Hepatocyte (in vitro differentiated cells): ENCODE data around the gene TIGD3. TPM values are rescaled to one million over a fixed set of nuclear protein-coding genes. Genes with fewer than 3 reads are reported as not detected.

Experiments used
- DNase-seq: peaks from one replicate; pipeline ENCODE4 v3.0.0-alpha.2; 2016; ENCODE audit warnings: low spot score
- H2AFZ ChIP-seq: fragments of 200-600 bp; sonication (generic); 2 replicates; pipeline ENCODE4 v1.6.0; 2016; ENCODE audit warnings: antibody characterized with exemption, mild to moderate bottlenecking
- H3K27ac ChIP-seq: fragments of 200-600 bp; sonication (generic); 2 replicates; pipeline ENCODE4 v1.5.1; 2016; ENCODE audit warnings: mild to moderate bottlenecking
- H3K27me3 ChIP-seq: fragments of 200-600 bp; sonication (generic); 2 replicates; pipeline ENCODE4 v1.6.1; 2016
- H3K36me3 ChIP-seq: fragments of 200-600 bp; sonication (generic); replicated peaks from 2 replicates; pipeline ENCODE4 v1.5.1; 2016; ENCODE audit warnings: low read depth; ENCODE audit not compliant: insufficient read depth
- H3K4me1 ChIP-seq: fragments of 200-600 bp; sonication (generic); 2 replicates; pipeline ENCODE4 v1.5.1; 2016; ENCODE audit warnings: mild to moderate bottlenecking, moderate library complexity; ENCODE audit not compliant: insufficient read depth
- H3K4me2 ChIP-seq: fragments of 200-600 bp; sonication (generic); 2 replicates; pipeline ENCODE4 v1.6.0; 2016
- H3K4me3 ChIP-seq: fragments of 200-600 bp; sonication (generic); 2 replicates; pipeline ENCODE4 v1.5.1; 2016; ENCODE audit warnings: mild to moderate bottlenecking
- H3K79me2 ChIP-seq: fragments of 200-600 bp; sonication (generic); 2 replicates; pipeline ENCODE4 v1.6.0; 2017; ENCODE audit warnings: mild to moderate bottlenecking
- H3K9me2 ChIP-seq: fragments of 200-600 bp; sonication (generic); replicated peaks from 2 replicates; pipeline ENCODE4 v1.6.0; 2017; ENCODE audit warnings: mild to moderate bottlenecking; ENCODE audit not compliant: insufficient read depth
- H3K9me3 ChIP-seq: fragments of 200-600 bp; sonication (generic); 2 replicates; pipeline ENCODE4 v1.5.1; 2016; ENCODE audit warnings: low read depth, mild to moderate bottlenecking
- H4K20me1 ChIP-seq: fragments of 200-600 bp; sonication (generic); 2 replicates; pipeline ENCODE4 v1.6.0; 2016; ENCODE audit warnings: mild to moderate bottlenecking; ENCODE audit not compliant: insufficient read depth, poor library complexity, severe bottlenecking
- EZH2 ChIP-seq: fragments of 200-600 bp; sonication (generic); IDR thresholded peaks from 2 replicates; pipeline ENCODE4 v1.6.1; 2016; ENCODE audit warnings: antibody characterized with exemption, mild to moderate bottlenecking, borderline replicate concordance
- EZH2phosphoT487 ChIP-seq: fragments of 200-600 bp; sonication (generic); IDR thresholded peaks from one replicate; pipeline ENCODE4 v1.6.1; 2018; ENCODE audit warnings: antibody characterized with exemption, mild to moderate bottlenecking, low read depth, moderate library complexity; ENCODE audit not compliant: unreplicated experiment, severe bottlenecking
- WGBS: methylation state at CpG from one replicate; pipeline ENCODE4 v1.1.6; 2016; ENCODE audit warnings: low lambda C conversion rate; ENCODE audit errors: missing lambda C conversion rate; 5-methylcytosine and 5-hydroxymethylcytosine counted together
- polyA plus RNA-seq: library from polyadenylated mRNA; unstranded; fragments of >200 nt; fragmentation: Nextera tagmentation; extraction: Ambion mirVana; gene quantifications from 2 replicates; pipeline ENCODE4 v1.2.1, GENCODE V29; 2016
- total RNA-seq: library from RNA; depleted of rRNA; stranded (reverse); fragments of >200 nt; gene quantifications from 2 replicates; pipeline ENCODE4 v1.2.3, GENCODE V29; 2014
- TF ChIP-seq, protein P1 (sequence below): fragments of 200-600 bp; sonication (generic); IDR thresholded peaks from 2 replicates; pipeline ENCODE4 v1.5.1; 2016; ENCODE audit warnings: antibody characterized with exemption, mild to moderate bottlenecking; ENCODE audit not compliant: poor library complexity

TIGD3 gene
- total and polyA plus RNA-seq, 2 experiments from 2014 or later, result 1.7 to 2.0 TPM

GRCh38 chr11:65382804-65383368 is 28.3 kb downstream of the TIGD3 start:
- H2AFZ ChIP-seq, result no peak overlapping the region
- no peaks in the 10 kb centered on the region for H4K20me1 ChIP-seq
- H3K36me3 ChIP-seq, result no peaks in the 10 kb centered on the region
- 41% methylated on average over 12 of the region's 12 CpGs for WGBS
- peaks cover 70% of the 10 kb centered on the region for H3K4me1 ChIP-seq
- DNase-seq, result no peak
- peak overlapping the region; percentile 69 for H3K4me2 ChIP-seq
- peak overlapping the region; percentile 99 for H3K27ac ChIP-seq
- H3K4me3 ChIP-seq, result no peak overlapping the region
- H3K9me2 ChIP-seq, result no peaks in the 10 kb centered on the region
- TF ChIP-seq EZH2, result no peak
- H3K9me3 ChIP-seq, result no peaks in the 10 kb centered on the region
- H3K79me2 ChIP-seq, result peaks cover 19% of the 10 kb centered on the region
- no peaks in the 10 kb centered on the region for H3K27me3 ChIP-seq

- Histone ChIP-seq H3K4me3 (no peak overlapping the region), H3K27ac (peak overlapping the region; percentile 99), H3K9me2 (no peaks in the 10 kb centered on the region), H3K79me2 (peaks cover 26% of the 10 kb centered on the region), H3K36me3 (no peaks in the 10 kb centered on the region), H3K27me3 (no peaks in the 10 kb centered on the region), H4K20me1 (no peaks in the 10 kb centered on the region), H3K4me2 (no peak overlapping the region), H2AFZ (no peak overlapping the region), H3K4me1 (peaks cover 61% of the 10 kb centered on the region), H3K9me3 (no peaks in the 10 kb centered on the region)
- TF ChIP-seq EZH2 (no peak), EZH2phosphoT487 (no peak)
- TF ChIP-seq, protein P1, sequence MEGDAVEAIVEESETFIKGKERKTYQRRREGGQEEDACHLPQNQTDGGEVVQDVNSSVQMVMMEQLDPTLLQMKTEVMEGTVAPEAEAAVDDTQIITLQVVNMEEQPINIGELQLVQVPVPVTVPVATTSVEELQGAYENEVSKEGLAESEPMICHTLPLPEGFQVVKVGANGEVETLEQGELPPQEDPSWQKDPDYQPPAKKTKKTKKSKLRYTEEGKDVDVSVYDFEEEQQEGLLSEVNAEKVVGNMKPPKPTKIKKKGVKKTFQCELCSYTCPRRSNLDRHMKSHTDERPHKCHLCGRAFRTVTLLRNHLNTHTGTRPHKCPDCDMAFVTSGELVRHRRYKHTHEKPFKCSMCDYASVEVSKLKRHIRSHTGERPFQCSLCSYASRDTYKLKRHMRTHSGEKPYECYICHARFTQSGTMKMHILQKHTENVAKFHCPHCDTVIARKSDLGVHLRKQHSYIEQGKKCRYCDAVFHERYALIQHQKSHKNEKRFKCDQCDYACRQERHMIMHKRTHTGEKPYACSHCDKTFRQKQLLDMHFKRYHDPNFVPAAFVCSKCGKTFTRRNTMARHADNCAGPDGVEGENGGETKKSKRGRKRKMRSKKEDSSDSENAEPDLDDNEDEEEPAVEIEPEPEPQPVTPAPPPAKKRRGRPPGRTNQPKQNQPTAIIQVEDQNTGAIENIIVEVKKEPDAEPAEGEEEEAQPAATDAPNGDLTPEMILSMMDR, result no peak
- WGBS, result 77% methylated on average over 6 of the region's 6 CpGs
- DNase-seq, result no peak
Measured at GRCh38 chr11:65383778-65384177, 29.2 kb downstream of the TIGD3 start.

GRCh38 chr11:65384301-65384889 is 29.8 kb downstream of the TIGD3 start:
- Histone ChIP-seq H2AFZ (no peak overlapping the region), H3K4me3 (no peak overlapping the region), H3K79me2 (peaks cover 32% of the 10 kb centered on the region), H3K4me1 (peaks cover 58% of the 10 kb centered on the region), H3K9me2 (no peaks in the 10 kb centered on the region), H3K9me3 (no peaks in the 10 kb centered on the region), H3K27me3 (no peaks in the 10 kb centered on the region), H3K4me2 (no peak overlapping the region), H4K20me1 (no peaks in the 10 kb centered on the region), H3K27ac (peak overlapping the region; percentile 99), H3K36me3 (no peaks in the 10 kb centered on the region)
- WGBS, result 61% methylated on average over 8 of the region's 8 CpGs
- no peak for TF ChIP-seq EZH2
- no peak for TF ChIP-seq EZH2phosphoT487
- TF ChIP-seq, protein P1, result no peak
- no peak for DNase-seq

GRCh38 chr11:65386307-65387140 is 32.0 kb downstream of the TIGD3 start, which contains the start of gene FRMD8:
Gene FRMD8, plus strand, starts transcription at chr11:65386637. Its CDS starts 400 bp downstream, at chr11:65387037.
- Histone ChIP-seq H3K79me2 (peaks cover 40% of the 10 kb centered on the region), H3K9me3 (no peaks in the 10 kb centered on the region), H3K27me3 (no peaks in the 10 kb centered on the region), H3K9me2 (no peaks in the 10 kb centered on the region), H3K4me1 (peaks cover 57% of the 10 kb centered on the region), H3K36me3 (no peaks in the 10 kb centered on the region), H3K4me2 (peak within 1 kb of the TSS; percentile 91), H3K4me3 (peak within 1 kb of the TSS; percentile 73), H3K27ac (peak within 1 kb of the TSS; percentile 99), H4K20me1 (no peaks in the 10 kb centered on the region), H2AFZ (peak within 1 kb of the TSS; percentile 76)
- WGBS, result 6% methylated on average over 70 of the region's 76 CpGs
- no peak for TF ChIP-seq EZH2phosphoT487
- TF ChIP-seq, protein P1, result no peak
- no peak for TF ChIP-seq EZH2
- DNase-seq, result peak; percentile 95
